Prostate gland (tissue), 2 donors: ENCODE data around the gene DUSP2.

Experiments used
- CTCF ChIP-seq, 4 experiments: fragments of 200-600 bp in 2 of 4; fragments of 450-650 bp in 2 of 4; sonication (generic) in 2 of 4; IDR thresholded peaks; 1 replicate in 3 of 4; 2 replicates in 1 of 4; pipeline ENCODE4 v1.5.1; 2016 to 2019; ENCODE audit warnings: antibody characterized with exemption in 4 of 4, mild to moderate bottlenecking in 2 of 4, moderate library complexity in 2 of 4
- POLR2A ChIP-seq: fragments of 450-650 bp; IDR thresholded peaks from one replicate; pipeline ENCODE4 v1.6.1; 2016; ENCODE audit warnings: antibody characterized with exemption, mild to moderate bottlenecking
- POLR2AphosphoS5 ChIP-seq: sonication (generic); formaldehyde crosslinking; IDR thresholded peaks from one replicate; pipeline ENCODE4 v1.6.1; 2017; ENCODE audit warnings: antibody characterized with exemption

GRCh38 chr2:96156926-96157648, 11.8 kb upstream of the DUSP2 start:
- TF ChIP-seq CTCF (IDR thresholded peaks at IDR 0.05), result no peak
- no peak for TF ChIP-seq POLR2A
- no peak for TF ChIP-seq POLR2AphosphoS5
